Measurements from ENCODE around the gene MAP6.

DNA sequence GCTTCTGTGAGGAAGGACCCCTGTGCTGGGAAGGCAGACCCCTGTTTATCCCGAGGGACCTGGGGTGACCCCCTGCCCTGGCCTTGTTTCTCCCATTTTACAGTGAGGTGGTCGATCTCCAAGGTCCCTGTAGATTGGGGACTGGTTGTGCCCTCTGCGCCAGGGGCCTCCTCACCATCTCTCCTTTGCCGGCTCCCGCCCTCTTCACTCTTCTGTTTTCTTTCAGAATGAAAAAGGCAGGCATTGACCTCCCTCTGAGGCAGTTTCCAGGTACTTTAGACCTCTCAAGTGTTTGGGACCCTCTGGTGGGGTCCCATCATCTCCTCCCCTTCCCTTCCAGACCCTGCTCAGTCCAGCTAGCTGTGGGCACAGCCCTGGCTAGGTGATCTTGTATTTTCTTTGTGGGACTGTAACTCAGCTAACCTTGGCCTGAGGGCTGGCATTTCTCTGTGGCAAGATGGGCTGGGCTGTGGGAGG lies 105.3 kb downstream of the MAP6 start:
- TF ChIP-seq HDGF (IDR thresholded peaks at IDR 0.05; ENCODE audit: borderline replicate concordance) (no peak), BHLHE40 (IDR thresholded peaks at IDR 0.05; ENCODE audit: borderline replicate concordance) (no peak), FOXK2 (IDR thresholded peaks at IDR 0.05) (no peak), ARNT (IDR thresholded peaks at IDR 0.05) (no peak), PKNOX1 (IDR thresholded peaks at IDR 0.05) (no peak), ZNF384 (IDR thresholded peaks at IDR 0.05) (no peak), SUZ12 (IDR thresholded peaks at IDR 0.05) (no peak)
